Measurements from ENCODE around the gene DIPK1B. TPM values are rescaled to one million over a fixed set of nuclear protein-coding genes. Genes with fewer than 3 reads are reported as not detected.

DIPK1B gene
- total RNA-seq, 1 donor from 2014 or later, result 22.4 TPM

- Histone ChIP-seq H3K9ac (ENCODE audit: low read length) (peak overlapping the region; percentile 90), H3K4me3 (ENCODE audit: insufficient read depth, low read depth, low read length) (peak overlapping the region; percentile 91), H3K36me3 (ENCODE audit: insufficient read depth, low read length) (peaks cover 22% of the 10 kb centered on the region), H3K79me2 (ENCODE audit: insufficient read depth, low read length) (peaks cover 76% of the 10 kb centered on the region), H4K20me1 (ENCODE audit: insufficient read depth, low read length) (peaks cover 60% of the 10 kb centered on the region), H3K4me2 (ENCODE audit: low read length) (peak overlapping the region; percentile 97), H3K4me1 (ENCODE audit: insufficient read depth, low read length) (peaks cover 25% of the 10 kb centered on the region), H3K27me3 (ENCODE audit: insufficient read depth, low read length) (no peaks in the 10 kb centered on the region), H3K27ac (ENCODE audit: low read depth, low read length) (no peak overlapping the region), H3K9me3 (ENCODE audit: insufficient read depth, low read depth, low read length) (no peaks in the 10 kb centered on the region), H2AFZ (ENCODE audit: low read depth, low read length) (peak overlapping the region; percentile 92)
- Mint-ChIP-seq H3K36me3 (ENCODE audit: low read depth, unreplicated experiment) (peaks cover 5% of the 10 kb centered on the region), H3K27me3 (ENCODE audit: low read depth, unreplicated experiment) (no peaks in the 10 kb centered on the region), H3K4me1 (ENCODE audit: low read depth, unreplicated experiment) (peaks cover 15% of the 10 kb centered on the region), H3K4me3 (ENCODE audit: unreplicated experiment) (peak overlapping the region; percentile 70), H3K9me3 (ENCODE audit: unreplicated experiment) (no peaks in the 10 kb centered on the region), H3K27ac (ENCODE audit: unreplicated experiment) (no peak overlapping the region)
- no peak for FAIRE-seq
- TF ChIP-seq, protein P1, sequence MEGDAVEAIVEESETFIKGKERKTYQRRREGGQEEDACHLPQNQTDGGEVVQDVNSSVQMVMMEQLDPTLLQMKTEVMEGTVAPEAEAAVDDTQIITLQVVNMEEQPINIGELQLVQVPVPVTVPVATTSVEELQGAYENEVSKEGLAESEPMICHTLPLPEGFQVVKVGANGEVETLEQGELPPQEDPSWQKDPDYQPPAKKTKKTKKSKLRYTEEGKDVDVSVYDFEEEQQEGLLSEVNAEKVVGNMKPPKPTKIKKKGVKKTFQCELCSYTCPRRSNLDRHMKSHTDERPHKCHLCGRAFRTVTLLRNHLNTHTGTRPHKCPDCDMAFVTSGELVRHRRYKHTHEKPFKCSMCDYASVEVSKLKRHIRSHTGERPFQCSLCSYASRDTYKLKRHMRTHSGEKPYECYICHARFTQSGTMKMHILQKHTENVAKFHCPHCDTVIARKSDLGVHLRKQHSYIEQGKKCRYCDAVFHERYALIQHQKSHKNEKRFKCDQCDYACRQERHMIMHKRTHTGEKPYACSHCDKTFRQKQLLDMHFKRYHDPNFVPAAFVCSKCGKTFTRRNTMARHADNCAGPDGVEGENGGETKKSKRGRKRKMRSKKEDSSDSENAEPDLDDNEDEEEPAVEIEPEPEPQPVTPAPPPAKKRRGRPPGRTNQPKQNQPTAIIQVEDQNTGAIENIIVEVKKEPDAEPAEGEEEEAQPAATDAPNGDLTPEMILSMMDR (IDR thresholded peaks at IDR 0.05; ENCODE audit: insufficient read depth, low read depth, low read length), result no peak
- no peak for TF ChIP-seq EZH2 (IDR thresholded peaks at IDR 0.05; ENCODE audit: insufficient read depth, low read length)
- DNase-seq (ENCODE audit: low read depth), result no peak
These were observed 16.3 kb downstream of the DIPK1B start for GRCh38 chr9:136728548-136729123.

GRCh38 chr9:136729144-136729543, 16.8 kb downstream of the DIPK1B start:
- H3K4me2 ChIP-seq (ENCODE audit: low read length), result peak overlapping the region; percentile 97
- H3K4me3 ChIP-seq (ENCODE audit: insufficient read depth, low read depth, low read length), result peak overlapping the region; percentile 91
- H3K27me3 ChIP-seq (ENCODE audit: insufficient read depth, low read length), result no peaks in the 10 kb centered on the region
- Mint-ChIP-seq H3K9me3 (ENCODE audit: unreplicated experiment) (no peaks in the 10 kb centered on the region), H3K4me3 (ENCODE audit: unreplicated experiment) (peak overlapping the region; percentile 70), H3K27me3 (ENCODE audit: low read depth, unreplicated experiment) (no peaks in the 10 kb centered on the region), H3K36me3 (ENCODE audit: low read depth, unreplicated experiment) (peaks cover 5% of the 10 kb centered on the region), H3K4me1 (ENCODE audit: low read depth, unreplicated experiment) (peaks cover 12% of the 10 kb centered on the region), H3K27ac (ENCODE audit: unreplicated experiment) (no peak overlapping the region)
- peaks cover 55% of the 10 kb centered on the region for H4K20me1 ChIP-seq (ENCODE audit: insufficient read depth, low read length)
- H3K79me2 ChIP-seq (ENCODE audit: insufficient read depth, low read length), result peaks cover 71% of the 10 kb centered on the region
- FAIRE-seq (no peak), DNase-seq (ENCODE audit: low read depth) (no peak)
- no peak overlapping the region for H3K27ac ChIP-seq (ENCODE audit: low read depth, low read length)
- H3K9me3 ChIP-seq (ENCODE audit: insufficient read depth, low read depth, low read length), result no peaks in the 10 kb centered on the region
- H3K9ac ChIP-seq (ENCODE audit: low read length), result peak overlapping the region; percentile 90
- H3K36me3 ChIP-seq (ENCODE audit: insufficient read depth, low read length), result peaks cover 17% of the 10 kb centered on the region
- TF ChIP-seq, protein P1 (IDR thresholded peaks at IDR 0.05; ENCODE audit: insufficient read depth, low read depth, low read length), result no peak
- no peak for TF ChIP-seq EZH2 (IDR thresholded peaks at IDR 0.05; ENCODE audit: insufficient read depth, low read length)
- peaks cover 25% of the 10 kb centered on the region for H3K4me1 ChIP-seq (ENCODE audit: insufficient read depth, low read length)
- H2AFZ ChIP-seq (ENCODE audit: low read depth, low read length), result no peak overlapping the region

DNA sequence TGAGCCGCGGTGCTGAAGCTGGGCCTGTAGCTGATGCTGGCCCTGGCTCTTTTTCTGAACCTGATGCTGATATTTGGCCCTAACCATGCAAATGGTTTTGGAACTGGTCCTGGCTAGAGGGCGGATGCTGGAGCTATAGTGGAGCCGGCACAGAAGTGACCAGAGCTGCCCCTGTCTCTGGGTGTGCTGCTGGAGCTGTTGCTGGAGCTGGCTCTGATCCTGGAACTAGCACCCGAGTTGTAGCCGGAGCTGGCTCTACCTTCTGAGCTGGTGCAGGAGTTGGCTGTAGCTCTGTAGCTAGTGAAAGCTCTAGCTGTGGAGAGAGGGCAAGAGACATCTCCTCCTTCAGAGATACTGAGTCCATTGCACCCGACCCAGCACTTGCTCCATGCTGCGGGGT, 17.6 kb downstream of the DIPK1B start:
- H3K36me3 Mint-ChIP-seq (ENCODE audit: low read depth, unreplicated experiment), result peaks cover 2% of the 10 kb centered on the region
- H3K4me3 Mint-ChIP-seq (ENCODE audit: unreplicated experiment), result peak overlapping the region; percentile 70
- Histone ChIP-seq H3K79me2 (ENCODE audit: insufficient read depth, low read length) (peaks cover 63% of the 10 kb centered on the region), H3K4me3 (ENCODE audit: insufficient read depth, low read depth, low read length) (no peak overlapping the region), H3K4me2 (ENCODE audit: low read length) (no peak overlapping the region), H2AFZ (ENCODE audit: low read depth, low read length) (no peak overlapping the region), H3K27ac (ENCODE audit: low read depth, low read length) (no peak overlapping the region), H3K9me3 (ENCODE audit: insufficient read depth, low read depth, low read length) (no peaks in the 10 kb centered on the region), H3K9ac (ENCODE audit: low read length) (no peak overlapping the region), H3K36me3 (ENCODE audit: insufficient read depth, low read length) (peaks cover 11% of the 10 kb centered on the region), H3K4me1 (ENCODE audit: insufficient read depth, low read length) (peaks cover 25% of the 10 kb centered on the region), H4K20me1 (ENCODE audit: insufficient read depth, low read length) (peaks cover 47% of the 10 kb centered on the region), H3K27me3 (ENCODE audit: insufficient read depth, low read length) (no peaks in the 10 kb centered on the region)
- H3K27ac Mint-ChIP-seq (ENCODE audit: unreplicated experiment), result no peak overlapping the region
- no peaks in the 10 kb centered on the region for H3K9me3 Mint-ChIP-seq (ENCODE audit: unreplicated experiment)
- no peak for TF ChIP-seq EZH2 (IDR thresholded peaks at IDR 0.05; ENCODE audit: insufficient read depth, low read length)
- TF ChIP-seq, protein P1 (IDR thresholded peaks at IDR 0.05; ENCODE audit: insufficient read depth, low read depth, low read length), result no peak
- H3K4me1 Mint-ChIP-seq (ENCODE audit: low read depth, unreplicated experiment), result peaks cover 7% of the 10 kb centered on the region
- H3K27me3 Mint-ChIP-seq (ENCODE audit: low read depth, unreplicated experiment), result no peaks in the 10 kb centered on the region
- FAIRE-seq, result no peak
- no peak for DNase-seq (ENCODE audit: low read depth)

All from astrocyte (in vitro differentiated cells and primary cell).